OCI-LY3 (cell line): ENCODE results near the gene ZNF608.

Experiments used
- H2AFZ ChIP-seq: fragments of 200-600, 300-600 bp; shearing (Covaris generic); 2 replicates; pipeline ENCODE4 v1.6.0; 2014; ENCODE audit warnings: antibody characterized with exemption, low read depth, low read length
- H3K27ac ChIP-seq: fragments of 200-600, 300-600 bp; sonication (generic); 2 replicates; pipeline ENCODE4 v1.5.1; 2014; ENCODE audit warnings: mild to moderate bottlenecking, low read length, moderate library complexity, mixed read lengths
- H3K27me3 ChIP-seq: fragments of 200-600, 300-600 bp; sonication (generic); 2 replicates; pipeline ENCODE4 v1.6.1; 2014; ENCODE audit warnings: low read depth, low read length, mixed read lengths
- H3K36me3 ChIP-seq: fragments of 200-600, 300-600 bp; sonication (generic); replicated peaks from 2 replicates; pipeline ENCODE3; 2014; ENCODE audit warnings: low read depth, low read length, mixed read lengths
- H3K4me1 ChIP-seq: fragments of 300-600, 200-600 bp; sonication (generic); 2 replicates; pipeline ENCODE4 v1.6.1; 2014; ENCODE audit warnings: low read length, mixed read lengths
- H3K4me2 ChIP-seq: fragments of 200-600, 300-600 bp; sonication (generic); 2 replicates; pipeline ENCODE4 v1.6.1; 2014; ENCODE audit warnings: low read length, mixed read lengths
- H3K4me3 ChIP-seq: fragments of 300-600, 200-600 bp; sonication (generic); 2 replicates; pipeline ENCODE4 v1.5.1; 2014; ENCODE audit warnings: antibody characterized with exemption, mild to moderate bottlenecking, low read length, moderate library complexity
- H3K79me2 ChIP-seq: fragments of 300-600, 200-600 bp; shearing (Covaris generic); 2 replicates; pipeline ENCODE4 v1.6.1; 2014; ENCODE audit warnings: mild to moderate bottlenecking, low read length, mixed read lengths
- H3K9ac ChIP-seq: fragments of 300-600, 200-600 bp; shearing (Covaris generic); 2 replicates; pipeline ENCODE4 v1.6.0; 2014; ENCODE audit warnings: mild to moderate bottlenecking, low read length, moderate library complexity
- H3K9me3 ChIP-seq: fragments of 200-600, 300-600 bp; shearing (Covaris generic); 2 replicates; pipeline ENCODE4 v1.6.1; 2014; ENCODE audit warnings: low read length, mixed read lengths; ENCODE audit not compliant: insufficient read depth
- H4K20me1 ChIP-seq: fragments of 200-600, 300-600 bp; sonication (generic); 2 replicates; pipeline ENCODE4 v1.6.1; 2016; ENCODE audit warnings: low read length, mixed read lengths; ENCODE audit not compliant: insufficient read depth
- CTCF ChIP-seq: fragments of 200-600, 300-600 bp; sonication (generic); IDR thresholded peaks from 2 replicates; pipeline ENCODE4 v1.5.1; 2014; ENCODE audit warnings: antibody characterized with exemption, low read length, low read depth
- EZH2phosphoT487 ChIP-seq: fragments of 200-600 bp; shearing (Covaris generic); IDR thresholded peaks from 2 replicates; pipeline ENCODE4 v1.6.1; 2018; ENCODE audit warnings: antibody characterized with exemption, mixed run types, low read depth

Gene ZNF608

DNA sequence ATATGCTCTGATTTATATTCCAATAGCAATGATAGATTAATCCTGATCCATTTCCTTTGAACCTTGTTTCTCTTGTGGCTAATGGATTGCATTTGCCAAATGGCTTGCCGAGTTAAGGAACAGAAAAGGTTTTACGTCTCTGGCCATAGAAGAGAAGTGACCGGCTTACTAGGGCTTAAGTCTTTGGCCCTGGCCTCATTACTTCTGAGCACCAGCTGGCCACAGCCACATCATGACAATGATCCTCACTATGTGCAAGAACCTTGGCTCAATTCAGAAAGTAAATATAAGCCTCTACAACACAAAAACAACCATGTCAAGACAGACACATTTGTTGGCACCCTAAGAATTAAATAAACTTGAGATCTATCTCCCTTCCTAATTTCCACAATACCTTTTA, 46.1 kb downstream of the ZNF608 start:
- no peaks in the 10 kb centered on the region for H3K9me3 ChIP-seq
- TF ChIP-seq CTCF (no peak), EZH2phosphoT487 (no peak)
- H3K4me3 ChIP-seq: no peak overlapping the region
- peaks cover 45% of the 10 kb centered on the region for H3K4me1 ChIP-seq
- no peaks in the 10 kb centered on the region for H4K20me1 ChIP-seq
- no peak overlapping the region for H2AFZ ChIP-seq
- no peak overlapping the region for H3K27ac ChIP-seq
- no peak overlapping the region for H3K4me2 ChIP-seq
- H3K9ac ChIP-seq: no peak overlapping the region
- H3K36me3 ChIP-seq: no peaks in the 10 kb centered on the region
- H3K79me2 ChIP-seq: 0 out of 2 replicates have a peak, but pooled peaks cover 3% of the 10 kb centered on the region
- H3K27me3 ChIP-seq: peaks cover 4% of the 10 kb centered on the region; the same call in 1 of the 2 replicates

DNA sequence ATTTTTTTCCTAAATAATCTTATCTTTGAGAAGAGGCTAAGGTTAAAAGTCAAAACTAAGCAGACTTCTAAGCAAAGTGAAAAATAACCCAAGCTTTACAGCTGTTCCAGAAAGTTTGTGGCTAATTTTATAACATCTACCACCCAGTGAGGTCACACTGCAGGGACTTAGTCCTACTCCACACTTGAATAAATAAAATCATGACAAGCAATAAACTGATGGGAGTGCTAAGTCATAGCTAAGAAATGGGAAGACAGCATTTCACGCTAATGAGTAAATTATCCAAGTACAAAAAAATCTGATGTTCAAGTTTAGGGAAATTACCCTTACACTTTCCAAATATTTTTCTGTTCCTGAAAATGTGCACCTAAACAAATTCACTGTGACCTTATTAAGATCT, 47.7 kb downstream of the ZNF608 start:
- Histone ChIP-seq H3K4me1 (peaks cover 30% of the 10 kb centered on the region), H3K9me3 (no peaks in the 10 kb centered on the region), H4K20me1 (no peaks in the 10 kb centered on the region), H3K27ac (no peak overlapping the region), H3K27me3 (no peaks in the 10 kb centered on the region), H3K4me2 (no peak overlapping the region), H3K36me3 (no peaks in the 10 kb centered on the region), H3K9ac (no peak overlapping the region), H3K79me2 (no peaks in the 10 kb centered on the region), H3K4me3 (no peak overlapping the region), H2AFZ (no peak overlapping the region)
- TF ChIP-seq EZH2phosphoT487 (no peak), CTCF (no peak)

- Histone ChIP-seq H3K27ac (no peak overlapping the region), H3K79me2 (no peaks in the 10 kb centered on the region), H3K36me3 (no peaks in the 10 kb centered on the region)
These were observed 48.4 kb downstream of the ZNF608 start for GRCh38 chr5:124697933-124698591.

DNA sequence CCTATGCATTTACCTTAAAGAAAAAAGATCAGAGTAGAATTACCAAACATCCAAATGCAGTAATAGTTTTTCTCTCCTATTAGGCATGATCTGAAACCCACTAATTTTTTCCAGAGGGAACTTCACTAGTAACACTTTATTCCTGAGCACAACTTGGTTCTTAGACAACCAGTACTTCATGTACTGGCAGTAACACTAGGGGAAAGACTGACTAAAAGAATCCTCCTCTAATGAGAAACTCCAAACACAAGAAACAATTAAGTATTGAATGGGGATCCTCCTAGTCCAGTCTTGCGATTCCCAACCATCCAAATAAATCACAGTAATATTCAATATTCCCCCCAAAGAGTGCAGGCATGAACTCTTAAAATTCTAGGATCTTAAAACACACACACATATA, 48.9 kb downstream of the ZNF608 start:
- H3K4me3 ChIP-seq: no peak overlapping the region
- H3K79me2 ChIP-seq: no peaks in the 10 kb centered on the region
- H4K20me1 ChIP-seq: no peaks in the 10 kb centered on the region
- no peak overlapping the region for H3K27ac ChIP-seq
- no peak for TF ChIP-seq EZH2phosphoT487
- no peak for TF ChIP-seq CTCF
- no peaks in the 10 kb centered on the region for H3K9me3 ChIP-seq
- no peak overlapping the region for H2AFZ ChIP-seq
- peaks cover 18% of the 10 kb centered on the region for H3K4me1 ChIP-seq
- no peaks in the 10 kb centered on the region for H3K27me3 ChIP-seq
- no peak overlapping the region for H3K9ac ChIP-seq
- no peak overlapping the region for H3K4me2 ChIP-seq
- no peaks in the 10 kb centered on the region for H3K36me3 ChIP-seq

More at GRCh38 chr5:124697933-124698591, 48.4 kb downstream of the ZNF608 start:
- H4K20me1 ChIP-seq: no peaks in the 10 kb centered on the region
- no peak overlapping the region for H3K4me3 ChIP-seq
- H2AFZ ChIP-seq: no peak overlapping the region
- no peak overlapping the region for H3K4me2 ChIP-seq
- TF ChIP-seq CTCF: no peak
- no peak for TF ChIP-seq EZH2phosphoT487
- no peaks in the 10 kb centered on the region for H3K27me3 ChIP-seq
- no peak overlapping the region for H3K9ac ChIP-seq
- peaks cover 23% of the 10 kb centered on the region for H3K4me1 ChIP-seq
- H3K9me3 ChIP-seq: no peaks in the 10 kb centered on the region
